HG03558 (cell line): Measurements from ENCODE around the gene ZIM2.

Experiments used
- ATAC-seq: cut with Tn5 transposase; IDR thresholded peaks from one replicate; pipeline ENCODE4 v1.9.1; 2021; ENCODE audit warnings: moderate number of reproducible peaks; ENCODE audit not compliant: unreplicated experiment; ENCODE audit errors: extremely low read depth

ZIM2 gene

DNA sequence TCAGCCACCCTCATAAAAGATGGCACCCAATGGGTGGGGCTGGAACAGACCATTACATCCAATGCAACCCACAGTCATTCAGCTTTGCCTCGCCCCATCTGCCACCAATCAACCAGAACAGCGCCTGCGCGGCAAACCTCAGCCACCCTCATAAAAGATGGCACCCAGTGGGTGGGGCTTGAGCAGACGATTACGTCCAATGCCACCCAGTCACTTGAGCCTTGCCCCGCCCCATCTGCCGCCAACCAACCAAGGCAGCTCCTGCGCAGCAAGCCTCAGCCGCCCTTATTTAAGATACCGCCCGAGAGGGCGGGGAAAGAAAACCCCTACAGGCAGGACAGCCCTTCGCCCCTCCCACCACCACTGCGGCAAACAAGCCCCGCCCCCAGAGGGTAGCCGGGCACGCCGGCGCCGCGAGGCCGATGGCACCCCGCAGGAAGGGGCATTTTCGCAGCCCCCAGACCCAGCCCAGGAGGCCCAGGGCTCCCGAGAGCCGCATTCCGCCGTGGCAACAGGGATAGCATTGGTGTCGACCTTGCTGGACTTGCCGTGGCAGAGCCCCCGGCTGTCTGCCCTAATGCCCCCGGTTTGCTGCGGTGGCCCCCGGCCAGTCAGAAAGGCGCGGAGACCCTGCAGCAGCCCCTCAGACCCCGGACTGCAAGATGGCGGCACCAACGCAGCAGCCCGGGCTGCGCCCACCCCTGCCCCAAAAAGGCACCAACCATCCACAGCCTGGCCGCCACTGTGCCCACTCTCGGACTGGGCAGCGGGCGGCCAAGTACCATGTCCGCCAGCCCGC, 675 bp downstream of the ZIM2 start:
- no peak for ATAC-seq

- no peak for ATAC-seq
Observed at GRCh38 chr19:56838909-56839651, 1.4 kb downstream of the ZIM2 start.

DNA sequence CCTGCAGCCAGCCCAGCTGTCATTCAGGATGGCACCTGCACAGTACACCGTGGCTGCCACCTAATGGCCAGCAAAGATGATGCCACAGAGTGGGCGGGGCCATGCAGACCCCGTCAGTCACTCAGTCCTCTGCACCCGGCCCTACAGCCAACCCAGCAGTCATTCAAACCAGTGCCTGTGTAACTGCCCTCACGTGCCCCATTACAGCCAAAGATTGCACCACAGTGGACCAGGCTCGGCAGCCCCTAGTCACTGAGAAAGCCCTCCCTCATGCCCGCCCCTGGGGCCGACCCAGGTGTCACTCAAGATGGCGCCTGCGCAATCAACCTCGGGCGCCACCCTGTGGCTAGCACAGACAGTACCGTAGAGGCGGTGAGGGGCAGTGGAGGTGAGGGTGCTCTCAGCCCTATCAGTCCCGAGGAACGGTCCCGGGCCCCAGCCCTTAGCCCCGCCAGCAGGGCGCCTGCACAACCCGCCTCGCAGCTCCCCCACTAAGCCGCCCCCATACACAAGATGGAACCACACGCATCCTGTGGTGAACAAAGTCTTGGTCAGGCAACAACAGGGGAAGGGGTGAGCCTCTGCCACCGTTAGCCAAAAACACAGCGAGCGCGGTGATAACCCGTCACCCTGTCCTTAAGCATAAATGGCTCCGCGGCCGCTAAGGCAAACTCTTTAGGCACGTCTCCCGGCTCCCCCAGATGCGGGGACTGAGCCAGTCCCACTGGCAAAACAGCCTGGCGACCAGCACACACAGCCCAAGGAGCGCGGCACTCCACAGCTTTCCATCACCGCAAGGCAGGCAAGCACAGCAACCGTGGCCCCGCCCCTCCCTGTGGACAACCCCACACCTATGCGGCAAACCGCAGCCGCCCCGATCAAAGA, 2.3 kb downstream of the ZIM2 start:
- ATAC-seq = no peak

GRCh38 chr19:56837492-56838023, 3.0 kb downstream of the ZIM2 start:
- ATAC-seq = no peak

DNA sequence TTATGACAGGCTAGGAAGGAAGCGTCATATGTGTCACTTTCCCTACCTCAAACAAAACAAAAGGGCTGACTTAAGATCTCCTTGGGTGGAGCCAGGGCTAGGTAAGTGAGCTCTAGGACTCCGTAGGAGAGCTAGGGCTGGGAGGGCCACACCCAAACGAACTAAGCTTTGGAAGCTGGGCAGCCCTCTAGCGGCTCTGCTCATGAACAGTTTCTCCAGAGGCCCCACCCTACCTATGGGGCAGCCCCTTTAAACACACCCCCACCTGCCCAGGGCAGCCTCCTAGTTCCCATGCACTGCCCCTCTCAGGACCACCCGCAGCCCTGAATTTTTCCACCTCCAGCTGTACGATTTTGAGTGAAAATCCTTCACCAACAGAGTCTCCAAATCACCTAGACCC, 3.5 kb downstream of the ZIM2 start:
- ATAC-seq = no peak

- ATAC-seq = no peak
Observed at GRCh38 chr19:56836059-56836458, 4.5 kb downstream of the ZIM2 start.

DNA sequence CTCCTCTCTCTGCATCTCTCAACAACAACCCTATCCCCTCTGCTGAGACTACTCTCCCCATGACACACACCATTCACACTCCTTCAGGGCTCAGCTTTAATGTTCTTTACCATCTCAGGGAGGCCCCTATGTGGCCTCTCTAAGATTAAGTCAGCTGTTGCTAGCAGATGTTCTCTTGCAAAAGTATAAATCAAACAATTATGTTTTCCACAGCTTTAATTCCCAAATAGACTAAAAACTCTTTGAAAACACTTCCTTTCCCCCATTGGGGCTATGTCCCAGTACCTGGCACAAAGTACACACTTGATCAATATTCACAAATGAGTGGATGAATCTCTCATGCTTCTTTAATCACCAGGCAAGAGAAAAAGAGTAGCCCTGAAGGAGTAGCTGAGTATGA, 5.1 kb downstream of the ZIM2 start:
- no peak for ATAC-seq

DNA sequence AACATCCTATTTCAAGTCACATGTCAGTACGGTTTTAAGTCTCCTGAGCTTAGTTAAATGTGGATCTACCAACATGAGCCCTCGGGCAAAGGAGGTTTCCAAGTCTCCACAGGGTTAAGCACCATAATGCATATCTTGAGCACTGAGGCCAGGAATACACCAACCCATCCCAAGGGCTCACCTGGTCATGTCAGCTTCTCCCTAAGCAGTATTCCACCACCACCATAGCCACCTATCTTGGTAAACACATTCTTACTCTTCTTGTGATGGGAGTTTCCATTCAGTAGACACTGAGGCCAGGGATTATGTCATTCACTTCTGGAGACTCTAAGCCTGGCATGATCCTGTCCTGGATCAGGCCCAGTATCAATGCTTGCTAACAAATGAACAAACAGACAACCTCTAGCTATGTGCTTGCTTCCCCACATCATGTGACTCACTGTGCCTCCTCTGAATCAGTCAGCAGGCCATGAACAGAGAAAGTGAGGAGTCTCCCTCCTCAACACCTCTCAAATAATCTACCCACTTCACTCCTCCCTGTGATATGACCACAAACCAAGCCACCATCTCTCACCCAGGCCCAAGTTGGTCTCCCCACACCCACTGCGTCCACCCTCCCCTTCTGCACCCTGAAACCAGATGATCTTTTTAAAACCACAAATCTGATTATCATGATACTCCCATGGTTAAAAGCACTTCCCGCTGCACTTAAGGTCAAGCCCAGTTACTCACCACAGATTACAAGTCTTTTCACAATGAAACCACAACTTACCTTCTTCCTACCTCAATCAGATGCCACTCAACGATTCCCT, 5.8 kb downstream of the ZIM2 start:
- ATAC-seq = no peak

- no peak for ATAC-seq
Observed at GRCh38 chr19:56832352-56832928, 8.1 kb downstream of the ZIM2 start.

GRCh38 chr19:56831255-56831654, 9.3 kb downstream of the ZIM2 start:
- ATAC-seq = no peak

DNA sequence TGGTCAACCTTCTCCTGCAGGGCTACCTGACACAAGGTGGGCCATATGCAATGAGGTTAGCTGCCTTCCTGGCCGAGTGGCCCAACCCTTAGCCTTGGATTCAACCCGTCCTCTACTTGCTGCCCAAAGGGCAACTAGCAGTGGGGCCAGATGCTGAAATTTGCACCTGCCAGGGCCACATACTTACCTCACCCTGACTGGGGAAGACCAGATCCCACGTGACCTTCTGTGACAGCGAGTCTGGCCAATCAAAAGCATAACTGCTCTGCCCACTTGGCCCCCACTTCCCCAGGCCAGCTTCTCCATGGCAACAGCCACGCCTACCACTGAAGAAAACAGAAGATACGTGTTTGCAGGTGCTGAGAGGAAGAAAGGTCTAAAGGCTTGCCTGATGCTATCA, 10.9 kb downstream of the ZIM2 start:
- ATAC-seq = no peak

- ATAC-seq = no peak
Observed at GRCh38 chr19:56827708-56828107, 12.8 kb downstream of the ZIM2 start.

- no peak for ATAC-seq
Observed at GRCh38 chr19:56823956-56824355, 16.6 kb downstream of the ZIM2 start.

DNA sequence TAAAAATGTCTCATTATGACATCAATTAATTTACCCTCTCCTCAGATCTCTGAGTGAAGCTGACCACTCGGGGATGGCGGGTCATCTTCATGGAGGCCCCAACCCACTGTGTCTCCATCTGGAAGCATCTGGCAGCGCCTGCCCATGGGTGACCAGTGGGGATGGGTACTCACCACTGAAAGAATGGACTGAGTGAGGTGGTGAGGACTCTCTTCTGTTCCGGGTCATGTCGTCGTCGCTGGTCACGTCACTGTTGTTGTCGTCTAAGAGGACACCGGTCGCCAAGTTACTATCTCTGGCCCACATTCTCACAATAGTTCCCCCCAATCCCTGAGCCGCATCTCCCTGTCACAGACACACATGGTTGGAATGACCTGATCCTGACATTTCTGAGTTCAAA, 17.1 kb downstream of the ZIM2 start:
- ATAC-seq = no peak

GRCh38 chr19:56822755-56823154, 17.8 kb downstream of the ZIM2 start:
- no peak for ATAC-seq

GRCh38 chr19:56821675-56822074, 18.9 kb downstream of the ZIM2 start:
- no peak for ATAC-seq

DNA sequence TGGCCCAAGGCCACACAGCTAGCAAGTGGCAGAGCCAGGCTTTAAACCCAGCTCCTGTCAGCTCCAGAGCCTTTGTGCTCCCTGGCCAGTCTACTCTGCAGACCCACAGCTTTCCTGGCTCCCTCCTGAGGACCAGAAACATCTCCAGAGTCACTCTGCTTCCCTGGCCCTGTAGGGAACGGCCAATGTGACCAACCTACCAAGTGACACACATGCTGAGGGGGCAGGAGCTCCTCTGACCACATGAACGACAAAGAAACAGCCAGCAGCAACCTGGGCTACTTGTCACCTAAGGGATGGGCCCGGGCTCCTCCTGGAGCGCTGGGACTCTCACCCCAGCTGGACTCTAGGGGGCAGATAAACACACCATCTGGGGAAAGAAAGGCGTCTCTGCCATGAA, 19.3 kb downstream of the ZIM2 start:
- no peak for ATAC-seq

GRCh38 chr19:56819166-56819565, 21.4 kb downstream of the ZIM2 start:
- ATAC-seq = no peak

DNA sequence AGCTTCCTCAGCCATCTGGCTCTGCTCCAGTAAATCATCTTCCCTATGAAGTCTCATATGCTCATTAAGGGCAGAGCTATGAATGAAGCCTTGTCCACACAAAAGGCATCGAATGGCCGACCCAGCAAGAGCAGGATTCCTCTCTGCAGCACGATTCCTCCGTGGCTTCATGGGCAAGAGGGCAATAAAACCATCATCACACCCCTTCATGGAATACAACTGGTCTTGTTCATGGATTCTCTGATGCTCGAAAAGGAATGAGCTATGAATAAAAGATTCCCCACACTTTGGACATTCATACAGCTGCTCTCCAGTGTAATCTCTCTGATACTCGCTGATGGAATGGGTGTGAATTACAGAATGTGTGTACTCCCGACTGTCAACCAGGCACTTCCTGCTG, 25.9 kb downstream of the ZIM2 start:
- no peak for ATAC-seq
